ENCODE data around the gene ARVCF. TPM values are rescaled to one million over a fixed set of nuclear protein-coding genes. Genes with fewer than 3 reads are reported as not detected.
A peak's percentile ranks its signal among the peaks of the same experiment; 100 is the strongest.

The ARVCF gene
- total RNA-seq, 1 experiment from 2014 or later: 11.1 TPM

Small RNA genes lying within 50 kb of the gene (microRNA-seq; reads per million reads assigned to microRNA genes)
- gene MIR185 (1,850 reads per million, percentile 86 among the genes with 10 or more reads in this experiment), gene MIR4761 (0.81 reads per million)

Other genes with a start within 250 kb of the ARVCF start
- gene GNB1L, start 161.9 kb downstream of the ARVCF start, total RNA-seq (2021): 17.8 and 17.9 TPM in 2 replicates
- gene RTL10, start 161.9 kb downstream of the ARVCF start, total RNA-seq (2021): 22.7 and 25.6 TPM in 2 replicates
- 87.8 and 98.6 TPM in 2 replicates for gene COMT, start 75.1 kb downstream of the ARVCF start, total RNA-seq (2021)
- gene TXNRD2, start 75.0 kb downstream of the ARVCF start, total RNA-seq (2021): 25.2 and 32.6 TPM in 2 replicates
- gene TANGO2, start 4.3 kb upstream of the ARVCF start, total RNA-seq (2021): 17.7 and 21.5 TPM in 2 replicates
- gene DGCR8, start 63.4 kb upstream of the ARVCF start, total RNA-seq (2021): 63.2 and 74.8 TPM in 2 replicates
- gene RANBP1, start 99.3 kb upstream of the ARVCF start, total RNA-seq (2021): 501 and 509 TPM in 2 replicates
- 68.1 and 71.1 TPM in 2 replicates for gene TRMT2A, start 100.4 kb upstream of the ARVCF start, total RNA-seq (2021)
- 58.8 and 60.2 TPM in 2 replicates for gene ZDHHC8, start 115.0 kb upstream of the ARVCF start, total RNA-seq (2021)
- not detected in 2 replicates for gene CCDC188, start 134.2 kb upstream of the ARVCF start, total RNA-seq (2021)